ENCODE measurements around the gene DOCK6. TPM values are rescaled to one million over a fixed set of nuclear protein-coding genes. Genes with fewer than 3 reads are reported as not detected.

DOCK6 gene
- total RNA-seq, 1 experiment from 2014 or later: 57.9 TPM

- no peak overlapping the region for H3K9ac ChIP-seq (ENCODE audit: extremely low read depth, insufficient read length, low read length)
- no peak overlapping the region for H4K91ac ChIP-seq (ENCODE audit: insufficient read length, low read depth, low read length)
- no peaks in the 10 kb centered on the region for H3K79me1 ChIP-seq (ENCODE audit: insufficient read depth, low read depth, low read length, poor library complexity, severe bottlenecking)
- no peak overlapping the region for H3K23ac ChIP-seq (ENCODE audit: insufficient read length, low read depth, low read length)
- H4K5ac ChIP-seq (ENCODE audit: insufficient read length, low read depth, low read length): no peak overlapping the region
- H3K4ac ChIP-seq (ENCODE audit: low read depth, low read length): no peak overlapping the region
- H3K4me1 ChIP-seq (ENCODE audit: insufficient read depth, low read length): no peaks in the 10 kb centered on the region
- no peak overlapping the region for H3K27ac ChIP-seq (ENCODE audit: insufficient read length, low read depth, low read length)
- Mint-ChIP-seq H3K4me1 (peaks cover 12 to 26% of the 10 kb centered on the region in 2 experiments), H3K27me3 (ENCODE audit: low read depth) (no peaks in the 10 kb centered on the region), H3K4me3 (peak overlapping the region; percentile 67 to 81), H3K27ac (no peak overlapping the region), H3K36me3 (ENCODE audit: insufficient read depth in 1 of 3, low read depth in 3 of 3) (no peaks in the 10 kb centered on the region; a peak in 1 of 7 replicates), H3K9me3 (no peaks in the 10 kb centered on the region)
- no peaks in the 10 kb centered on the region for H3K9me3 ChIP-seq (ENCODE audit: control insufficient read depth, low read depth, low read length)
- H3K23me2 ChIP-seq (ENCODE audit: insufficient read length, low read depth, low read length, poor library complexity, severe bottlenecking): peaks cover 9% of the 10 kb centered on the region
- no peak overlapping the region for H2AFZ ChIP-seq (ENCODE audit: low read length)
- H3K14ac ChIP-seq (ENCODE audit: insufficient read depth, low read length): no peak overlapping the region
- no peak for DNase-seq
- no peak overlapping the region for H2BK12ac ChIP-seq (ENCODE audit: insufficient read length, low read depth, low read length)
- H3K27me3 ChIP-seq (ENCODE audit: insufficient read depth, low read length): no peaks in the 10 kb centered on the region
- no peak overlapping the region for H2AK5ac ChIP-seq (ENCODE audit: insufficient read length, low read length)
- H3K56ac ChIP-seq (ENCODE audit: insufficient read length, low read depth, low read length): no peak overlapping the region
- no peak for TF ChIP-seq CTCF (conservative IDR thresholded peaks at IDR 0.05)
- H4K20me1 ChIP-seq (ENCODE audit: control insufficient read depth, insufficient read depth, insufficient read length): no peaks in the 10 kb centered on the region
- no peak overlapping the region for H2BK5ac ChIP-seq (ENCODE audit: insufficient read length, low read length)
- WGBS (ENCODE audit: extremely low coverage, insufficient read length, low lambda C conversion rate): no CpG with 5 or more reads among the region's 5 CpGs
- no peak overlapping the region for H4K8ac ChIP-seq (replicated peaks; ENCODE audit: insufficient read length, low read depth, low read length)
- H3K4me2 ChIP-seq (ENCODE audit: insufficient read depth, insufficient read length, low read length): peak overlapping the region; percentile 52
- H3K79me2 ChIP-seq (ENCODE audit: insufficient read depth, low read length): peaks cover 2% of the 10 kb centered on the region; the same call in 1 of the 2 replicates
- H3T11ph ChIP-seq (ENCODE audit: low read length): no peak overlapping the region
- no peak overlapping the region for H2BK15ac ChIP-seq (ENCODE audit: low read depth, low read length)
- no peak overlapping the region for H2BK120ac ChIP-seq (ENCODE audit: low read depth, low read length, poor library complexity, severe bottlenecking)
- no peak overlapping the region for H3K18ac ChIP-seq (ENCODE audit: insufficient read length, low read depth, low read length)
- H2BK20ac ChIP-seq (ENCODE audit: low read depth, low read length, poor library complexity, severe bottlenecking): no peak overlapping the region
Observed at GRCh38 chr19:11260996-11261395, 1.3 kb downstream of the DOCK6 start.

All from H9 (cell line).